UCSD-AML1 (cell line): ENCODE data around the gene MYCBP2.
A peak's percentile ranks its signal among the peaks of the same experiment; 100 is the strongest.

Experiments
- DNase-seq: peaks from one replicate; lab custom pipeline; 2025; ENCODE audit not compliant: unreplicated experiment; lab: John Stamatoyannopoulos, UW

The MYCBP2 gene

DNA sequence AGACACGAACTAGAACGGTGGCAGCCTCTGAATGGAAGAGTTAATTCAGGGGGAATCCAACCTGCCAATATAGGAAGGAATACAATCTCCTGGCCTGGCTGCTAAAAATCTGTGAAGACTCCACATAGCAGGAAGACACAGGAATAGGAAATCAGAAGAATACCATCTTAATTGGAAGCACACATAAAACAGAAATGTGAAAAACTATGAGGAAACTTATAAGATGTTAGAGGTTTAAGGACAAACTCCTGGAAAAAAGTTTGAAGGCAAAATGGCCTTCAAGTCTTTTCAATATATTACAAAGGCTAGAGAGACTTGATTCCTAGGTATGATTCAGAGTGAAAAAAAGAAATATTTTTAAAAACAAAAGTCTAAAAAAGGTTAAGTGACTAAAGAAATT, 221.8 kb downstream of the MYCBP2 start:
- no peak for DNase-seq

DNA sequence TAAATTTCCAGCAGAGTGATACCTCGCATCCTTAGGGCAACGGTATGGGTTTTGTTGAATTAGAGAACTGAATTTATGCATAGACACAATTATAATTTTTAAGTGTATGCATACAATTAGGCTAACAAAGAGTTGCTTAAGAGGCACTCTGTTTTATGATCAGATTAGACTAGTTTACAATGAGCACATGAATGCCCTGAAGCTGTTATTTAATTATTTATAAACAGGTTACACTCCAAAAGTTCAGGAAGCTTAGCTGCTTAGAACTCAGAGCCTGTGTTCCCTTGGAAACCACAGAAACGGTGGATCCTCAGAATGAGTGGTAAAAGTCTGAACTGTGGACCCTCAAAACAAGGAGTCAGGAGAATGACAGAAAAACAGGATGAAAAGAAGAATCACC, 227.5 kb downstream of the MYCBP2 start:
- DNase-seq: no peak

GRCh38 chr13:77095288-77095687, 231.6 kb downstream of the MYCBP2 start:
- no peak for DNase-seq

GRCh38 chr13:77094773-77095172, 232.1 kb downstream of the MYCBP2 start:
- DNase-seq: no peak

- no peak for DNase-seq
These were observed 233.2 kb downstream of the MYCBP2 start for GRCh38 chr13:77093735-77094134.

DNA sequence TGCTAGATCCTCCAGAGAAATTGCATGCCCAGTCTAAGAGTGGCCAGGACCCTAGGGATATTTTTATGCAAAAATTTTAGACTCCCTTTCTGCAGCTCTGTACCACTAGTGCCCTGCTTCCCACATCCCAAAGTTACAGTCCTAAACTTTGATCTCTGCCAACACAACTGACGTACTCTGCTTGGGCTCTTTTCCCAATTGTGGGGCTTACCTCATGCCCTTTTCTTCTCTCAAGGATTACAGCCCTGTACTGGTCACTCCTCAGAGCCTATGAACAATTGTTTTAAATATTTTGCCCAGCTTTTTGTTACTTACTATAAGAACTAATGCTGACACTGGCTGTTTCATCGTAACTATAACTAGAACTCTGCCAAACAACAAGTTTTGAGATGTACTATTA, 242.1 kb downstream of the MYCBP2 start:
- no peak for DNase-seq

DNA sequence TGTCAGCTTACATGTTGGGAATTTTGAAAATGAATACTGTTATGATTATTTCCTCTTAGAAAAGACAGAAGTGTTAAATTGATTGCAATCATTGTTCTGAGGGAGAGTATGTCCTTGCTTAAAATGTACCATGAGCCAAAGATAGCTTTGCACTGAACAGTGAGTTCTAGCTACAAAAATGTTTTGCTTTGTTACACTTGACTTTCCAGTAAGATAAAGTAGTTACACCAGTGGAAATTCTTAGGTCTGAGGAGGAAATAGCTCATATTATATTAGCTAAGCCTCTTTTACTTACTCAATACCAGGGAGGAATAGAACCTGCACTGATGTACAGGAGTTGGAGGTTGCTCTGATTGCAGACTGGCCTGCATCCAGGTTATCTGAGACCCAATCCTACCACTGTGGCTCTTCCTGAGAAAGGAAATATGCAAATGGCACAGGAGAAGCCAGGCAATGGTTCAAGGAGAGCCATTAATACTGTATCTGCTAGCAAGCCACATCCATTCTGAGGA, 246.9 kb downstream of the MYCBP2 start:
- DNase-seq: no peak

GRCh38 chr13:77067519-77067918, 259.4 kb downstream of the MYCBP2 start:
- DNase-seq: no peak

GRCh38 chr13:77065461-77066147, 261.3 kb downstream of the MYCBP2 start:
- DNase-seq: no peak

GRCh38 chr13:77062097-77062496, 264.8 kb downstream of the MYCBP2 start:
- no peak for DNase-seq

DNA sequence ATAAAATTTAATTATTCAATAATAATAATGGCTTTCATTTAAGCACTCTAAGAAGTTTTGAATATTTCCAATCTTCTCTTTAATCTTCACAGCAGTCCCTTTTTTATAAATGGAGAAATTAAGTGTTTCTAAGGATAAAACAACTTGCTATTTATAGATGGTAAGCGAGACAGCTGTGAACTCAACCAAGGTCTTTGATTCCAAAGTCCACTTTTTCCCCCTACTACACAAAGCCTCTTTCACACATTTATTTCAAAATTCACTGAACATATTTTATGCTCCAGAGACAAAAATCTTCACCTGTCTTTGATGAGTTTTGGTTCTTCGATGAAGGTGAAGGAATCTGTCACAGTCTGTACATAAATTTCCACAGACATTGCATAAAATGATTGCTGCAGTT, 265.5 kb downstream of the MYCBP2 start:
- no peak for DNase-seq

DNA sequence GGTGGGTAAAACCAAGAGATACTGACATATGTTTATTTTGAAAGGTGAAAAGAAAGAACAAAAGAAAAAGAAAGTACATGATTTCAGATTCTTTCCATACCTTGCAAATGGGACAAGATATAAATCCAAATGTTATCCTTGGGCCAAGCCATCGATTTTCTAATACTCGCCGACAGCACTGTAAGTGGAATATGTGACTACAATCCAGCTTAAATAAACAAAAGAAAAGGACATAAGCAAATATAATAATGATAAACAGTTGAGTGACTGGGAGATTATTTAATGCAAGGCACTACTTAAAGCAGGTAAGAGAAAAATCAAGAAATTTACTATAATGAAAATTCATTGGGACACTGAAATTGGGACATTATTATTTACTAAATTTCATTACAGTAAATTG, 270.0 kb downstream of the MYCBP2 start:
- DNase-seq: no peak

GRCh38 chr13:77056382-77056781, 270.5 kb downstream of the MYCBP2 start:
- DNase-seq: no peak

GRCh38 chr13:77055158-77055557, 271.7 kb downstream of the MYCBP2 start:
- DNase-seq: no peak

DNA sequence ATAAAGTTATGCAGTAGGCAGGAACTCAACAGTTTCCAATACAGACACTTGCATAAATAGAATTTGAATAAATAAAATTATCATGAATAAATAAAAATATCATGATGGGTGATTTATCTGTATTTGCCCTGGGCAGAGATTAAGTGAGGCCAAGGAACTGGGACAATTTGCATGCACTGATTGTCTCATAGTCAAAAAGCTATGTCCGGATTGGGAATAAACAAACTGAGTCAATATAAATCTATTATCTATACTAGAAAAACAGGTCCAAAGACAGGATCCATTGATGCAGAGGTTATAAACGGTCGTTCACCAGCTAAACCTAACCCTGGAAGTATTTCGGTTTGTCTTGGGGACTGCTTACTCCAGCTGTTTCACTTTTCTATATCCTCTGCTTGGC, 273.7 kb downstream of the MYCBP2 start:
- no peak for DNase-seq

DNA sequence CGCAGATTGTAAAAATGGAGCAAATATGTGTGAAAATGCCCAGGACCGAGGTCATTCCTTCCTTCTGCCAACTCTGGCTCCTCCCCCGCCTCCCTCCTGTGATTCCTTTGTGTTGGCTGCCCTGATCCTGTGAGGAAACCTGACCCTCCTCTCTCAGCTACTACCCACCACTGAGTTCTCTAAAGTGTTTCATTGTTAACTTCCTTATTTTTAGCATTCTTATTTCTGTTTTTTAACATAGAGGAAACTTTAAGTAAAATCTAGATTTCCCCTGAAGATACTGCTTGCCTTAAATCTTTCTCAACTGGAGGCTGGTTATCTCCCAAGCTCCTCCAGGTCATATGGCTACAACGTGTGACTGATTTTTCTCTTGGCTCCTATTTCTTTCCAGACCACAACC, 278.2 kb downstream of the MYCBP2 start:
- peak; percentile 15 for DNase-seq

DNA sequence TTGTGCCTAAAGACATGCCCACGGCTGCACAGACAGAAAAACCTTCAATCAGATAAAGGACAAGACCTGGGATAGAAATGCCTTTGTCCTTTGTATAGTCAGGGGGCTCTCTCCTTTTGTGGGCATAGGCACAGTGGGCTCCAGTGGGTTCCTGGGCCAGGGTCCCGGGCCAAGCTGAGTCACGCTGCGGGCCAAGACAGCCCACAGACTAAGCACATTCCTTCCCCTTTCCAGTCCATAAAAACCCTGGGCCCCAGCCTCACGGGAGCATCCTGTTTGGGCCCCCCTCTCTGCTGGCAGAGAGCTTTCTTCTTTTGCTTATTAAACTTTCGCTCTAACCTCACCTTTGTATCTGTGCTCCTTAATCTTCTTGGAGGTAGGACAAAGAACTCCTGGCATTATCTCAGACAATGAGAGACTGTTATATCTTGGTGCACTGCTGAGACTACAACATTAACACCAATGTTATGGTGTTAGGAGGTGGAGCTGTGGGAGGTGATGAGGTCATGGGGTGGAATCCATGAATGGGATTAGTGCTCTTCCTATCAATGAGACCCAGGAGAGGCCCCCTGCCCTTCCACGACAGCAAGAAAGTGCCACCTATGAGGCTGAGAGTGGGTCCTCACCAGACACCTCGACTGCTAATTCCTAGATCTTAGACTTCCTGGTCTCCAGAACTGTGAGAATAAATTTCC, 279.1 kb downstream of the MYCBP2 start:
- no peak for DNase-seq

GRCh38 chr13:77042566-77043177, 284.2 kb downstream of the MYCBP2 start:
- DNase-seq: no peak

DNA sequence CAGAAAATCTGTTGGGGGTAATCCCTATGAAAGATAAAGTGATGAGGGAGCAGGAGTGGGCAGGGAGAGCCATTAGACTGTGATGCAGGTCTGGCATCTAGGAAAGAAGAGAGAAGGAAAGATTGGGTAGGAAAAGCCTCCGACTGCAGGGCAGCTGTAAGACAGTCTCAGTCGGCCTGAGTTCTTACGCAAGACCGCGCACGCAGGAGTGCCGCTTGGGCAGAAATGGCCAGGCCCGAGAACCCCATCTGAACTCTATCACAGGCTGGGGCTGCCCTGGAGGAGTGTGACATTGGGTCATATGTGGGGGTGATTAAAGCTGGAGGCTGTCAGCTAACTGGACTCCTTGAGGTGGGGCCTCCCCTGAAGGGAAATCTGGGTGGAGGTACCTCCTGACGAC, 286.1 kb downstream of the MYCBP2 start:
- DNase-seq: no peak

DNA sequence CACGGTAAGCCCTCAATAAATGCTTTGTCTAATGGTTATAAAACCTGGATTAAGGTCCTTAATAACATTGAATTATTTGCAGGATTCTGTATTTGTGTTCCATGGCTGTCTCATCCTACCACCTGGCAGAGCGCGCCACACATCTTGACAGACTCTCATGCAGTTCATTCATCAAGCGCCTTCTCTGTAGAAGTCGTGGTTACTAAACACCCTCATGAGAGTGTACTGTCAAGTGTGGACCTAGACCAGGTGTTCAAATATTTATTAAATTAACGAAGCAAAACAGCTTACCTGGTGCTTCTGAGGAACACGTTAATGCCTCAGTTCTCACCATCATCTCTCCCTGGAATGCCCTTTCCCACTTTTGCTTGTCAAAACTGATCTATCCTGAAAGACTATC, 286.8 kb downstream of the MYCBP2 start:
- no peak for DNase-seq

- DNase-seq: no peak
These were observed 287.9 kb downstream of the MYCBP2 start for GRCh38 chr13:77038907-77039480.

- DNase-seq: no peak
These were observed 290.6 kb downstream of the MYCBP2 start for GRCh38 chr13:77036279-77036678.
